Neural progenitor cell (in vitro differentiated cells): ENCODE data around the gene CLDN8. TPM values are rescaled to one million over a fixed set of nuclear protein-coding genes. Genes with fewer than 3 reads are reported as not detected.
A peak's percentile ranks its signal among the peaks of the same experiment; 100 is the strongest.

Experiments used
- DNase-seq: peaks from one replicate; pipeline ENCODE4 v3.0.0-alpha.2; 2016; ENCODE audit warnings: low spot score
- H2AFZ ChIP-seq: fragments of 200-600 bp; sonication (generic); replicated peaks from 2 replicates; pipeline ENCODE4 v1.6.1; 2016; ENCODE audit warnings: antibody characterized with exemption
- H3F3A ChIP-seq: fragments of 200-600 bp; sonication (generic); 2 replicates; pipeline ENCODE4 v1.6.1; 2016; ENCODE audit warnings: antibody characterized with exemption, low read depth
- H3K27ac ChIP-seq: fragments of 200-600 bp; sonication (generic); 2 replicates; pipeline ENCODE4 v1.5.1; 2016; ENCODE audit warnings: mild to moderate bottlenecking
- H3K27me3 ChIP-seq: fragments of 200-600 bp; sonication (generic); 2 replicates; pipeline ENCODE4 v1.6.1; 2016; ENCODE audit warnings: mild to moderate bottlenecking, moderate library complexity
- H3K36me3 ChIP-seq: fragments of 200-600 bp; sonication (generic); 2 replicates; pipeline ENCODE4 v1.5.1; 2016
- H3K4me1 ChIP-seq: fragments of 200-600 bp; sonication (generic); 2 replicates; pipeline ENCODE4 v1.6.1; 2016; ENCODE audit warnings: mixed run types
- H3K4me2 ChIP-seq: fragments of 200-600 bp; sonication (generic); 2 replicates; pipeline ENCODE4 v1.6.1; 2016
- H3K4me3 ChIP-seq: fragments of 200-600 bp; sonication (generic); 2 replicates; pipeline ENCODE4 v1.5.1; 2016
- H3K79me2 ChIP-seq: fragments of 200-600 bp; sonication (generic); 2 replicates; pipeline ENCODE4 v1.6.1; 2016; ENCODE audit warnings: low read depth
- H3K9ac ChIP-seq: fragments of 200-600 bp; sonication (generic); 2 replicates; pipeline ENCODE4 v1.6.1; 2016
- H3K9me3 ChIP-seq: fragments of 200-600 bp; sonication (generic); 2 replicates; pipeline ENCODE4 v1.5.1; 2016; ENCODE audit warnings: low read depth
- H4K20me1 ChIP-seq: fragments of 200-600 bp; sonication (generic); 2 replicates; pipeline ENCODE4 v1.6.1; 2016; ENCODE audit warnings: low read depth
- H3K27ac Mint-ChIP-seq: 3 replicates; pipeline ENCODE4 v1.8.0; 2021; ENCODE audit warnings: mixed read lengths
- H3K27me3 Mint-ChIP-seq: 2 replicates; pipeline ENCODE4 v1.8.0; 2022; ENCODE audit warnings: low read depth, mild to moderate bottlenecking, inconsistent platforms, moderate library complexity, mixed read lengths; ENCODE audit not compliant: insufficient read depth
- H3K36me3 Mint-ChIP-seq: 3 replicates; pipeline ENCODE4 v1.8.0; 2021; ENCODE audit warnings: mixed read lengths
- H3K4me1 Mint-ChIP-seq: 3 replicates; pipeline ENCODE4 v1.8.0; 2021; ENCODE audit warnings: mixed read lengths
- H3K4me3 Mint-ChIP-seq: 3 replicates; pipeline ENCODE4 v1.8.0; 2021; ENCODE audit warnings: mild to moderate bottlenecking, moderate library complexity, mixed read lengths
- H3K9me3 Mint-ChIP-seq: 3 replicates; pipeline ENCODE4 v1.8.0; 2020; ENCODE audit warnings: mixed read lengths
- CTCF ChIP-seq: fragments of 200-600 bp; sonication (generic); IDR thresholded peaks from 2 replicates; pipeline ENCODE4 v1.5.1; 2017; ENCODE audit warnings: antibody characterized with exemption, mild to moderate bottlenecking
- EZH2 ChIP-seq: fragments of 200-600 bp; sonication (generic); IDR thresholded peaks from 2 replicates; pipeline ENCODE4 v1.6.1; 2017; ENCODE audit warnings: antibody characterized with exemption, mild to moderate bottlenecking, moderate library complexity
- EZH2phosphoT487 ChIP-seq: fragments of 200-600 bp; sonication (generic); IDR thresholded peaks from 2 replicates; pipeline ENCODE4 v1.6.1; 2017; ENCODE audit warnings: antibody characterized with exemption
- total RNA-seq: library from RNA; depleted of rRNA; stranded (reverse); fragments of >200 nt; gene quantifications from 2 replicates; pipeline ENCODE4 v1.2.3, GENCODE V29; 2015; ENCODE audit warnings: low replicate concordance

Gene CLDN8
- total RNA-seq, 1 donor from 2014 or later: not detected

- H3K27ac Mint-ChIP-seq: no peak overlapping the region
- no peak overlapping the region for H3K9ac ChIP-seq
- no peak for DNase-seq
- no peak overlapping the region for H3K4me3 Mint-ChIP-seq
- H3K9me3 ChIP-seq: no peaks in the 10 kb centered on the region
- H3K4me1 Mint-ChIP-seq: peaks cover 9% of the 10 kb centered on the region
- no peak overlapping the region for H3K4me2 ChIP-seq
- H4K20me1 ChIP-seq: no peaks in the 10 kb centered on the region
- H3K4me1 ChIP-seq: no peaks in the 10 kb centered on the region
- peaks cover 10% of the 10 kb centered on the region for H3K9me3 Mint-ChIP-seq
- H3K79me2 ChIP-seq: no peaks in the 10 kb centered on the region
- no peaks in the 10 kb centered on the region for H3K27me3 Mint-ChIP-seq
- no peak overlapping the region for H3K4me3 ChIP-seq
- H3K36me3 ChIP-seq: no peaks in the 10 kb centered on the region
- no peak overlapping the region for H3K27ac ChIP-seq
- no peaks in the 10 kb centered on the region for H3F3A ChIP-seq
- no peaks in the 10 kb centered on the region for H3K27me3 ChIP-seq
- H2AFZ ChIP-seq: no peak overlapping the region
- no peaks in the 10 kb centered on the region for H3K36me3 Mint-ChIP-seq
- no peak for TF ChIP-seq EZH2
Measured at GRCh38 chr21:30233228-30234020, 17.5 kb upstream of the CLDN8 start.

- Histone ChIP-seq H3K36me3 (no peaks in the 10 kb centered on the region), H3K9me3 (no peaks in the 10 kb centered on the region), H3F3A (no peaks in the 10 kb centered on the region), H3K27me3 (no peaks in the 10 kb centered on the region), H2AFZ (no peak overlapping the region), H3K4me2 (no peak overlapping the region), H3K79me2 (no peaks in the 10 kb centered on the region), H3K4me1 (no peaks in the 10 kb centered on the region), H3K9ac (no peak overlapping the region), H3K27ac (no peak overlapping the region), H3K4me3 (no peak overlapping the region), H4K20me1 (no peaks in the 10 kb centered on the region)
- no peak for TF ChIP-seq CTCF
- TF ChIP-seq EZH2: no peak
- no peak for TF ChIP-seq EZH2phosphoT487
- peaks cover 21% of the 10 kb centered on the region for H3K4me1 Mint-ChIP-seq
- H3K27me3 Mint-ChIP-seq: no peaks in the 10 kb centered on the region
- DNase-seq: no peak
- H3K4me3 Mint-ChIP-seq: no peak overlapping the region
- no peak overlapping the region for H3K27ac Mint-ChIP-seq
- H3K36me3 Mint-ChIP-seq: no peaks in the 10 kb centered on the region
- H3K9me3 Mint-ChIP-seq: peaks cover 10% of the 10 kb centered on the region
Measured at GRCh38 chr21:30232011-30232410, 16.1 kb upstream of the CLDN8 start.

- Histone ChIP-seq H3K4me1 (no peaks in the 10 kb centered on the region), H3K4me3 (no peak overlapping the region), H3K9me3 (no peaks in the 10 kb centered on the region), H3K9ac (no peak overlapping the region), H3K4me2 (no peak overlapping the region), H2AFZ (no peak overlapping the region), H3K27ac (no peak overlapping the region), H3K79me2 (no peaks in the 10 kb centered on the region), H3F3A (no peaks in the 10 kb centered on the region), H3K27me3 (no peaks in the 10 kb centered on the region), H4K20me1 (no peaks in the 10 kb centered on the region), H3K36me3 (no peaks in the 10 kb centered on the region)
- no peak for TF ChIP-seq EZH2
- TF ChIP-seq EZH2phosphoT487: no peak
- no peak for TF ChIP-seq CTCF
- Mint-ChIP-seq H3K9me3 (peaks cover 10% of the 10 kb centered on the region), H3K36me3 (no peaks in the 10 kb centered on the region), H3K27ac (peak overlapping the region; percentile 86), H3K4me1 (peaks cover 17% of the 10 kb centered on the region), H3K4me3 (peak overlapping the region; percentile 18), H3K27me3 (peaks cover 2% of the 10 kb centered on the region)
- no peak for DNase-seq
Measured at GRCh38 chr21:30227633-30228404, 11.9 kb upstream of the CLDN8 start.
